Testis (tissue), 5 donors: ENCODE data around the gene MYOM3. TPM values are rescaled to one million over a fixed set of nuclear protein-coding genes. Genes with fewer than 3 reads are reported as not detected.
A peak's percentile ranks its signal among the peaks of the same experiment; 100 is the strongest.

ENCODE experiments used
- DNase-seq: peaks from one replicate; pipeline ENCODE4 v3.0.0-alpha.2; 2019
- H3K27ac ChIP-seq, 2 donors: fragments of 200-600 bp; sonication (generic); one replicate each; pipeline ENCODE4 v1.5.1; 2019
- H3K27me3 ChIP-seq: fragments of 200-600 bp; sonication (generic); one replicate; pipeline ENCODE4 v1.5.1; 2019
- H3K36me3 ChIP-seq: fragments of 200-600 bp; sonication (generic); one replicate; pipeline ENCODE4 v1.5.1; 2017; ENCODE audit warnings: low read depth; ENCODE audit errors: missing control alignments
- H3K4me1 ChIP-seq: fragments of 200-600 bp; sonication (generic); one replicate; pipeline ENCODE4 v1.5.1; 2019
- H3K4me3 ChIP-seq, 2 donors: fragments of 200-600 bp; sonication (generic); one replicate each; pipeline ENCODE4 v1.5.1; 2017 to 2019
- H3K9me3 ChIP-seq: fragments of 200-600 bp; sonication (generic); one replicate; pipeline ENCODE4 v1.5.1; 2017
- CTCF ChIP-seq, 3 experiments: fragments of 450-650 bp in 2 of 3; fragments of 200-600 bp in 1 of 3; sonication (generic) in 1 of 3; IDR thresholded peaks; one replicate each; pipeline ENCODE4 v1.5.1; 2016 to 2019; ENCODE audit warnings: antibody characterized with exemption in 3 of 3, mild to moderate bottlenecking in 2 of 3, moderate library complexity in 1 of 3
- POLR2A ChIP-seq: fragments of 450-650 bp; IDR thresholded peaks from one replicate; pipeline ENCODE4 v1.6.1; 2017; ENCODE audit warnings: antibody characterized with exemption, mild to moderate bottlenecking, moderate library complexity
- WGBS, 2 donors: methylation state at CpG; one replicate each; pipeline ENCODE4 v1.1.5; 2018; 5-methylcytosine and 5-hydroxymethylcytosine counted together
- intact Hi-C: fragments of 100-400 bp; cut with DNase I; formaldehyde crosslinking; loops from one replicate; pipeline ENCODE4 v1.15.1; 2023; ENCODE audit warnings: low total_unique reads
- long read RNA-seq, 2 donors: transcript quantifications; one replicate each; lab custom pipeline, GENCODE V29; 2026
- polyA plus RNA-seq: library from polyadenylated mRNA; stranded (reverse); fragments of 350-450 nt; fragmentation: Illumina TruSeq; extraction: RNeasy Lipid Tissue Mini Kit (QIAGEN cat#74804); gene quantifications from one replicate; pipeline ENCODE4 v1.2.3, GENCODE V29; 2014; ENCODE audit warnings: low read depth, low replicate concordance; ENCODE audit not compliant: insufficient read depth
- total RNA-seq, 2 donors: library from RNA; depleted of rRNA; stranded (reverse); fragments of >200 nt; gene quantifications; one replicate each; pipeline ENCODE4 v1.2.3, GENCODE V29; 2016

MYOM3 gene
- total RNA-seq (10 to 100 TPM; 26.8 to 39.5 TPM), polyA plus RNA-seq (22.4 TPM)
- long read RNA-seq, donor 1 = 0 reads
- long read RNA-seq, donor 2, partial matches to known transcripts = 10 of 10 reads
- long read RNA-seq, donor 2, other reads (novel, unspliced or antisense) = 0 of 10 reads

- Histone ChIP-seq H3K36me3 (no peaks in the 10 kb centered on the region), H3K4me3 (no peak within 1 kb of the TSS), H3K27me3 (no peaks in the 10 kb centered on the region), H3K4me1 (peaks cover 22% of the 10 kb centered on the region), H3K9me3 (no peaks in the 10 kb centered on the region), H3K27ac (peak within 1 kb of the TSS; percentile 55 to 83)
- TF ChIP-seq POLR2A = no peak
- peak; percentile 42 to 63 (median 55) for TF ChIP-seq CTCF (IDR thresholded peaks at IDR 0.05)
- intact Hi-C loops = no loop called here
- WGBS, 2 donors = 47 to 50% methylated on average over 22 to 27 of the region's 27 CpGs
- DNase-seq = peak; percentile 92
These were observed at the start of gene MYOM3 for GRCh38 chr1:24111996-24112779. Gene MYOM3 (minus strand): TSS chr1:24112135. CDS start chr1:24108636, 3,499 bp downstream.

- Histone ChIP-seq H3K36me3 (no peaks in the 10 kb centered on the region), H3K27me3 (no peaks in the 10 kb centered on the region), H3K4me3 (no peak overlapping the region), H3K4me1 (no peaks in the 10 kb centered on the region), H3K9me3 (no peaks in the 10 kb centered on the region), H3K27ac (no peak overlapping the region)
- no peak for DNase-seq
- intact Hi-C loops = no loop called here
- 90 to 96% methylated on average over 3 to 4 of the region's 4 CpGs for WGBS, 2 donors
- TF ChIP-seq POLR2A = no peak
- TF ChIP-seq CTCF (IDR thresholded peaks at IDR 0.05) = no peak
These were observed 49.3 kb upstream of the MYOM3 start for GRCh38 chr1:24161270-24161669.

- 91 to 94% methylated on average over 5 of the region's 5 CpGs for WGBS, 2 donors
- DNase-seq = no peak
- intact Hi-C loops = no loop called here
These were observed 47.4 kb upstream of the MYOM3 start for GRCh38 chr1:24159366-24159765.

GRCh38 chr1:24157918-24158481 lies 46.1 kb upstream of the MYOM3 start:
- H3K27me3 ChIP-seq = no peaks in the 10 kb centered on the region
- intact Hi-C loops = no loop called here
- TF ChIP-seq CTCF (IDR thresholded peaks at IDR 0.05) (peak in 1 of 3 experiments; percentile 8), POLR2A (no peak)
- H3K9me3 ChIP-seq = no peaks in the 10 kb centered on the region
- 84 to 86% methylated on average over 6 of the region's 6 CpGs for WGBS, 2 donors
- H3K27ac ChIP-seq = no peak overlapping the region
- H3K36me3 ChIP-seq = no peaks in the 10 kb centered on the region
- no peak overlapping the region for H3K4me3 ChIP-seq
- DNase-seq = no peak
- H3K4me1 ChIP-seq = no peaks in the 10 kb centered on the region

More at GRCh38 chr1:24159366-24159765, 47.4 kb upstream of the MYOM3 start:
- no peak for TF ChIP-seq POLR2A
- TF ChIP-seq CTCF (IDR thresholded peaks at IDR 0.05) = no peak
- Histone ChIP-seq H3K27me3 (no peaks in the 10 kb centered on the region), H3K36me3 (no peaks in the 10 kb centered on the region), H3K4me3 (no peak overlapping the region), H3K27ac (no peak overlapping the region), H3K9me3 (no peaks in the 10 kb centered on the region), H3K4me1 (no peaks in the 10 kb centered on the region)
